Smooth muscle cell (in vitro differentiated cells): ENCODE data around the gene DMD. TPM values are rescaled to one million over a fixed set of nuclear protein-coding genes. Genes with fewer than 3 reads are reported as not detected.

Source experiments
- DNase-seq: peaks from one replicate; lab custom pipeline; 2025; ENCODE audit not compliant: unreplicated experiment; lab: John Stamatoyannopoulos, UW
- H2AFZ ChIP-seq: fragments of 200-600 bp; sonication (generic); 2 replicates; pipeline ENCODE4 v1.6.0; 2016; ENCODE audit warnings: antibody characterized with exemption, low read depth, mild to moderate bottlenecking
- H3F3A ChIP-seq: fragments of 200-600 bp; sonication (generic); 2 replicates; pipeline ENCODE4 v1.6.0; 2017; ENCODE audit warnings: antibody characterized with exemption, low read depth
- H3K27ac ChIP-seq: fragments of 200-600 bp; sonication (generic); 2 replicates; pipeline ENCODE4 v1.5.1; 2016; ENCODE audit warnings: low read depth, mild to moderate bottlenecking
- H3K27me3 ChIP-seq: fragments of 200-600 bp; sonication (generic); 2 replicates; pipeline ENCODE4 v1.6.1; 2016; ENCODE audit warnings: low read depth, mild to moderate bottlenecking
- H3K36me3 ChIP-seq: fragments of 200-600 bp; sonication (generic); 2 replicates; pipeline ENCODE4 v1.5.1; 2016; ENCODE audit warnings: low read depth
- H3K4me1 ChIP-seq: fragments of 200-600 bp; sonication (generic); 2 replicates; pipeline ENCODE4 v1.5.1; 2016; ENCODE audit warnings: low read depth
- H3K4me2 ChIP-seq: fragments of 200-600 bp; sonication (generic); 2 replicates; pipeline ENCODE4 v1.6.0; 2016; ENCODE audit warnings: mild to moderate bottlenecking
- H3K4me3 ChIP-seq: fragments of 200-600 bp; sonication (generic); 2 replicates; pipeline ENCODE4 v1.5.1; 2016; ENCODE audit warnings: mild to moderate bottlenecking
- H3K79me2 ChIP-seq: fragments of 200-600 bp; sonication (generic); 2 replicates; pipeline ENCODE4 v1.6.0; 2016; ENCODE audit warnings: low read depth, mild to moderate bottlenecking
- H3K9ac ChIP-seq: fragments of 200-600 bp; sonication (generic); 2 replicates; pipeline ENCODE4 v1.6.0; 2016; ENCODE audit warnings: low read depth
- H3K9me3 ChIP-seq: fragments of 200-600 bp; sonication (generic); replicated peaks from 2 replicates; pipeline ENCODE4 v1.5.1; 2016; ENCODE audit warnings: low read depth
- H4K20me1 ChIP-seq: fragments of 200-600 bp; sonication (generic); 2 replicates; pipeline ENCODE4 v1.6.0; 2016; ENCODE audit warnings: low read depth
- WGBS: methylation state at CpG from one replicate; pipeline ENCODE4 v1.1.7; 2016; ENCODE audit warnings: low lambda C conversion rate; 5-methylcytosine and 5-hydroxymethylcytosine counted together
- polyA plus RNA-seq: library from polyadenylated mRNA; unstranded; fragments of >200 nt; fragmentation: Nextera tagmentation; extraction: Ambion mirVana; gene quantifications from 2 replicates; pipeline ENCODE4 v1.2.1, GENCODE V29; 2016
- total RNA-seq: library from RNA; depleted of rRNA; stranded (reverse); fragments of >200 nt; gene quantifications from 2 replicates; pipeline ENCODE4 v1.2.3, GENCODE V29; 2014
- TF ChIP-seq, protein P1 (sequence below): fragments of 200-600 bp; sonication (generic); IDR thresholded peaks from 2 replicates; pipeline ENCODE4 v1.5.1; 2017; ENCODE audit warnings: borderline replicate concordance, mild to moderate bottlenecking, antibody characterized with exemption; ENCODE audit not compliant: insufficient read depth, poor library complexity, severe bottlenecking

The DMD gene
- total and polyA plus RNA-seq, 2 experiments from 2014 or later, result 12.3 to 12.6 TPM

DNA sequence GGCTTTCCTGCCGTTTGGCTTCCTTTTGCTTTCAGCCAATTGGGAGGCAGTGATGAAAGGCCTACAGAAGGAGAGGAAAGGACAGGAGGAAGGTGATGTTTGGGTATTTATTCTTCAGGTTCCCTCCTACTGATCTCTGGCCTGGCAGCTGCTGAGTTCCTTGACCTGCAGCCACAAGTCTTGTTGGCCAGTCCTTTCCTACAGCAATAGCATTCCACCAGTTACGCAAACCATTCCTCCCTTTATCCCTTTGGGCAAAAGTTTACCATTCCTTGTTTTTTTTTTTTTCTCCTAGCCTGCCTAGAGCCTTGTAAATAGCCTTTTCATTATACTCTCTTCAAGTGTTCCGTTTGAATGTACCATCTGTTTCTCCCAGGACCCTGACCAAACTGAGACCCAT lies 1941.4 kb downstream of the DMD start:
- H3F3A ChIP-seq, result no peaks in the 10 kb centered on the region
- H3K36me3 ChIP-seq, result no peaks in the 10 kb centered on the region
- 60% methylated on average over 3 of the region's 3 CpGs for WGBS
- no peaks in the 10 kb centered on the region for H4K20me1 ChIP-seq
- H3K9ac ChIP-seq, result no peak overlapping the region
- H3K4me2 ChIP-seq, result no peak overlapping the region
- H2AFZ ChIP-seq, result no peak overlapping the region
- peaks cover 9% of the 10 kb centered on the region for H3K4me1 ChIP-seq
- DNase-seq, result no peak
- no peaks in the 10 kb centered on the region for H3K9me3 ChIP-seq
- H3K4me3 ChIP-seq, result no peak overlapping the region
- H3K27ac ChIP-seq, result no peak overlapping the region
- no peaks in the 10 kb centered on the region for H3K27me3 ChIP-seq
- no peaks in the 10 kb centered on the region for H3K79me2 ChIP-seq
- TF ChIP-seq, protein P1, sequence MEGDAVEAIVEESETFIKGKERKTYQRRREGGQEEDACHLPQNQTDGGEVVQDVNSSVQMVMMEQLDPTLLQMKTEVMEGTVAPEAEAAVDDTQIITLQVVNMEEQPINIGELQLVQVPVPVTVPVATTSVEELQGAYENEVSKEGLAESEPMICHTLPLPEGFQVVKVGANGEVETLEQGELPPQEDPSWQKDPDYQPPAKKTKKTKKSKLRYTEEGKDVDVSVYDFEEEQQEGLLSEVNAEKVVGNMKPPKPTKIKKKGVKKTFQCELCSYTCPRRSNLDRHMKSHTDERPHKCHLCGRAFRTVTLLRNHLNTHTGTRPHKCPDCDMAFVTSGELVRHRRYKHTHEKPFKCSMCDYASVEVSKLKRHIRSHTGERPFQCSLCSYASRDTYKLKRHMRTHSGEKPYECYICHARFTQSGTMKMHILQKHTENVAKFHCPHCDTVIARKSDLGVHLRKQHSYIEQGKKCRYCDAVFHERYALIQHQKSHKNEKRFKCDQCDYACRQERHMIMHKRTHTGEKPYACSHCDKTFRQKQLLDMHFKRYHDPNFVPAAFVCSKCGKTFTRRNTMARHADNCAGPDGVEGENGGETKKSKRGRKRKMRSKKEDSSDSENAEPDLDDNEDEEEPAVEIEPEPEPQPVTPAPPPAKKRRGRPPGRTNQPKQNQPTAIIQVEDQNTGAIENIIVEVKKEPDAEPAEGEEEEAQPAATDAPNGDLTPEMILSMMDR, result no peak

DNA sequence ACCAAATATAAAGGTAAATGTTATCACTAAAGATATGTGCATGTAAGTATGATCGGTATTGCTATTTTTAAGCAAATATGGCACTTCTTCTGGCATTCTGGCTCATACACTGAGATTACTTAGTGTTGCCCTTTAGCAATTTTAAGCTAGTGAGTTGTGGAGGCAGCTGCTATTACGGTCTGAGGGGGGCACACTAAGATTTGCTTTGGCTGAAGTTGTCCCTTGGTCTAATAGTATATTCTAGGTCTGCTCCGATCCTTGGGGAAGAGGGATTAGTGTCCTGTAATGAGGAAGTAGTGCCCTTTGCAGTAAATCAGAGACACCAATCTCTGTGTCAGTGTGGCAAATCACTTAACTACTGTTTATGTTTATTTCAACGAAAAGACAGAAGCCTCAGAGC lies 1943.0 kb downstream of the DMD start:
- TF ChIP-seq, protein P1, result no peak
- no peaks in the 10 kb centered on the region for H3K79me2 ChIP-seq
- no peak overlapping the region for H2AFZ ChIP-seq
- DNase-seq, result no peak
- H3K4me2 ChIP-seq, result no peak overlapping the region
- WGBS, result 49% methylated on average over 4 of the region's 4 CpGs
- H3F3A ChIP-seq, result no peaks in the 10 kb centered on the region
- H3K27me3 ChIP-seq, result no peaks in the 10 kb centered on the region
- no peak overlapping the region for H3K27ac ChIP-seq
- H3K36me3 ChIP-seq, result no peaks in the 10 kb centered on the region
- H3K9ac ChIP-seq, result no peak overlapping the region
- no peaks in the 10 kb centered on the region for H4K20me1 ChIP-seq
- H3K4me3 ChIP-seq, result no peak overlapping the region
- H3K4me1 ChIP-seq, result peaks cover 7% of the 10 kb centered on the region
- no peaks in the 10 kb centered on the region for H3K9me3 ChIP-seq

- Histone ChIP-seq H3K79me2 (no peaks in the 10 kb centered on the region), H2AFZ (peak overlapping the region; percentile 75), H3F3A (no peaks in the 10 kb centered on the region), H4K20me1 (no peaks in the 10 kb centered on the region), H3K9ac (peak overlapping the region; percentile 43), H3K27me3 (no peaks in the 10 kb centered on the region), H3K4me2 (peak overlapping the region; percentile 83), H3K4me3 (peak overlapping the region; percentile 64), H3K27ac (no peak overlapping the region), H3K9me3 (no peaks in the 10 kb centered on the region), H3K36me3 (no peaks in the 10 kb centered on the region), H3K4me1 (no peaks in the 10 kb centered on the region)
- WGBS, result 36% methylated on average over 56 of the region's 74 CpGs
- DNase-seq, result peak; percentile 0
- TF ChIP-seq, protein P1, result no peak
These were observed 1944.9 kb downstream of the DMD start for GRCh38 chrX:31266203-31267076.
